Measurements from ENCODE around the gene SSX2IP. TPM values are rescaled to one million over a fixed set of nuclear protein-coding genes. Genes with fewer than 3 reads are reported as not detected.

Gene SSX2IP
- total RNA-seq, 2 experiments from 2014 or later, result 5.5 to 6.0 TPM

- peak overlapping the region; percentile 91 for H3K4me3 Mint-ChIP-seq
- H3K9me3 Mint-ChIP-seq, result no peaks in the 10 kb centered on the region
- peak overlapping the region; percentile 88 for H3K27ac Mint-ChIP-seq
- peaks cover 66% of the 10 kb centered on the region for H3K4me1 Mint-ChIP-seq (ENCODE audit: low read depth)
- no peaks in the 10 kb centered on the region for H3K27me3 Mint-ChIP-seq
- H3K4me3 ChIP-seq (ENCODE audit: low read length), result no peak overlapping the region
- intact Hi-C loops (cut with DNase I, micrococcal nuclease), result loop anchor here (2.0 to 5.0 kb wide), 6 partner anchors 66 to 589 kb away; partner anchors contain the start of genes CTBS (in 2 of the 2) and BCL10 (in 1 of the 2)
- H3K9me3 ChIP-seq (ENCODE audit: control insufficient read depth in 1 of 2, insufficient read depth in 1 of 2, low read length in 2 of 2), result no peaks in the 10 kb centered on the region
- no peak for TF ChIP-seq CTCF (IDR thresholded peaks at IDR 0.05)
- H3K27me3 ChIP-seq (ENCODE audit: control insufficient read depth in 1 of 2, insufficient read depth in 2 of 2, low read length in 2 of 2), result no peaks in the 10 kb centered on the region
- H3K36me3 Mint-ChIP-seq (ENCODE audit: low read depth), result peaks cover 14% of the 10 kb centered on the region
- ATAC-seq (ENCODE audit: poor library complexity) (no peak), DNase-seq (no peak)
- ChIA-PET POLR2A (interaction anchor here (1.1 to 2.6 kb wide), 3 partner anchors 246 to 544 kb away, joined by 3 to 11 read pairs (median 3); partner anchors contain the start of gene PRKACB), CTCF (interaction anchor here (1.0 to 2.4 kb wide), 3 partner anchors 15 to 256 kb away, joined by 3 to 7 read pairs (median 3); no protein-coding TSS in a partner anchor)
- H3K36me3 ChIP-seq (ENCODE audit: insufficient read depth, low read length), result no peaks in the 10 kb centered on the region
- H3K27ac ChIP-seq (ENCODE audit: low read depth in 1 of 2, low read length in 2 of 2), result no peak overlapping the region
- H3K4me1 ChIP-seq (ENCODE audit: insufficient read depth, low read length), result peaks cover 27% of the 10 kb centered on the region
Observed at GRCh38 chr1:84688463-84689061, 1.7 kb downstream of the SSX2IP start.

DNA sequence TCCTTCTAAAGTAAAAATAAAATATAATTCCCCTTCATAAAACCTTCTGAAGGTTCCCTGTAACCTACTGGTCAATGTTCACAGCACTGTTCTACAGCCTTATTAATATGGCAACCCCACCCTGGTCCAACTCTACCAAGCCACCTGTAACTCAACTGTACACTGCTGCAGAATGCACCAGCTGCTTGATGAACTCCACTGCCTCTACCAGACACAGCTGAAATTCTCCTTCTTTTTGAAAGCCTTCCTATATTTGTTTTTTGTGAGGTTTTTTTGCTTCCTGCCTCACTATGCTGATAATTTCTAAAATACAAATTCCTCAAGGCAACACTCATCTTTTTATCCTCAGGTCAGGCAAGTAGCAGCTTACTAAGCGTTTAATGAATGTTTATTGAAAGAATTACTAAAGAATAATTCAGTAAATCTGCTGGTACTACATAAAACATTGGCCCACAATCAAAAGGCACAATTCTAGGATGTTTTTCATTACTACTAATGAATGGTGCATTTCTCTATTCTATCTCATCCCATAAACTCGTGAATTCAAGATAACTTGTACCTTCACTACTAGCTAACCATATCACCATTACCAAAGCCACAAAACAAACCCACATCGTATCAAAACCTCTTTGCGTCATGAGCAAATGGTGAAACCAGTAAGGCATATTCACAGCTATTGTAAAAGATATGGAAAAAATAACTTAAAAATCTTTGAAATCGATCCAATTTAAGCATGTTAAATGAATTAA, 2.4 kb downstream of the SSX2IP start:
- POLR2A ChIA-PET, result no interaction called here
- Mint-ChIP-seq H3K36me3 (ENCODE audit: low read depth) (peaks cover 12% of the 10 kb centered on the region), H3K9me3 (no peaks in the 10 kb centered on the region), H3K4me1 (ENCODE audit: low read depth) (peaks cover 61% of the 10 kb centered on the region), H3K27ac (no peak overlapping the region), H3K4me3 (peak overlapping the region; percentile 5), H3K27me3 (no peaks in the 10 kb centered on the region)
- peaks cover 22% of the 10 kb centered on the region for H3K4me1 ChIP-seq (ENCODE audit: insufficient read depth, low read length)
- intact Hi-C loops (cut with DNase I, micrococcal nuclease), result loop anchor here (2.0 to 5.0 kb wide), 6 partner anchors 66 to 589 kb away; partner anchors contain the start of genes CTBS (in 2 of the 2) and BCL10 (in 1 of the 2)
- no peaks in the 10 kb centered on the region for H3K27me3 ChIP-seq (ENCODE audit: control insufficient read depth in 1 of 2, insufficient read depth in 2 of 2, low read length in 2 of 2)
- CTCF ChIA-PET, result interaction anchor here (1.2 to 2.4 kb wide), 2 partner anchors 246 to 257 kb away, joined by 3 to 7 read pairs; no protein-coding TSS in a partner anchor
- H3K36me3 ChIP-seq (ENCODE audit: insufficient read depth, low read length), result no peaks in the 10 kb centered on the region
- no peak for DNase-seq
- no peak overlapping the region for H3K27ac ChIP-seq (ENCODE audit: low read depth in 1 of 2, low read length in 2 of 2)
- no peaks in the 10 kb centered on the region for H3K9me3 ChIP-seq (ENCODE audit: control insufficient read depth in 1 of 2, insufficient read depth in 1 of 2, low read length in 2 of 2)
- no peak overlapping the region for H3K4me3 ChIP-seq (ENCODE audit: low read length)
- no peak for ATAC-seq (ENCODE audit: poor library complexity)
- TF ChIP-seq CTCF (IDR thresholded peaks at IDR 0.05), result no peak

DNA sequence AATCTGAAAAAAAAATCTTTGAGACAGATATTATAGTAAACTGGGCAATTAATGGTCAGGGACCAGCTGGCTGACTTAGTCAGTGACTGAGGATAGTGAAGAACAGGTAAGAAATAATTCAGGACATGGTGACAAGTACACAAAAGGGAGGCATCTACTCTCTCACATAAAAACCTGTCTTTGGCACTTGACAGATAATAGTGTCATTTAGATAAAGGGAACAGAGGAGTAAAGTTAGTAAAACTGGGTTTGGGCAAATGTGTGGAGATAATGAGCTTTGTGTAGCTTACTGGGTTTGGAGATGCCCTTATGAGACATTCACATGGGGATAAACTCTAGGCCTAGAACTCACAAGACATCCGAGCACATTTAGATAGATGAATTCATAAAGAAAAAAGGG, 4.0 kb downstream of the SSX2IP start:
- DNase-seq (no peak), ATAC-seq (ENCODE audit: poor library complexity) (no peak)
- H3K27ac Mint-ChIP-seq, result no peak overlapping the region
- CTCF ChIA-PET, result interaction anchor here (1.2 kb wide), 1 partner anchor 96 kb away, joined by 3 read pairs; no protein-coding TSS in a partner anchor
- no peaks in the 10 kb centered on the region for H3K36me3 ChIP-seq (ENCODE audit: insufficient read depth, low read length)
- POLR2A ChIA-PET, result no interaction called here
- no peak overlapping the region for H3K4me3 ChIP-seq (ENCODE audit: low read length)
- H3K4me1 Mint-ChIP-seq (ENCODE audit: low read depth), result peaks cover 45% of the 10 kb centered on the region
- peaks cover 9% of the 10 kb centered on the region for H3K36me3 Mint-ChIP-seq (ENCODE audit: low read depth)
- H3K4me3 Mint-ChIP-seq, result no peak overlapping the region
- TF ChIP-seq CTCF (IDR thresholded peaks at IDR 0.05), result no peak
- no peaks in the 10 kb centered on the region for H3K27me3 Mint-ChIP-seq
- H3K9me3 ChIP-seq (ENCODE audit: control insufficient read depth in 1 of 2, insufficient read depth in 1 of 2, low read length in 2 of 2), result no peaks in the 10 kb centered on the region
- intact Hi-C loops (cut with DNase I, micrococcal nuclease), result loop anchor here in 1 of 2 experiments (5.0 kb wide), 5 partner anchors 64 to 591 kb away; partner anchors contain the start of genes BCL10 and CTBS
- H3K4me1 ChIP-seq (ENCODE audit: insufficient read depth, low read length), result peaks cover 12% of the 10 kb centered on the region
- H3K27me3 ChIP-seq (ENCODE audit: control insufficient read depth in 1 of 2, insufficient read depth in 2 of 2, low read length in 2 of 2), result no peaks in the 10 kb centered on the region
- no peak overlapping the region for H3K27ac ChIP-seq (ENCODE audit: low read depth in 1 of 2, low read length in 2 of 2)
- H3K9me3 Mint-ChIP-seq, result no peaks in the 10 kb centered on the region
